HCT116 (cell line): Measurements from ENCODE around the gene ETS2.

Experiments
- EZH2phosphoT487 ChIP-seq: fragments of 200-600 bp; IDR thresholded peaks from 2 replicates; pipeline ENCODE4 v1.6.1; 2018; ENCODE audit warnings: antibody characterized with exemption, borderline replicate concordance
- MAX ChIP-seq: IDR thresholded peaks from 2 replicates; pipeline ENCODE4 v1.6.1; 2012
- POLR2A ChIP-seq: IDR thresholded peaks from 2 replicates; pipeline ENCODE4 v1.7.0; 2011; ENCODE audit warnings: borderline replicate concordance; ENCODE audit not compliant: insufficient read depth, insufficient read length; ENCODE audit errors: extremely low read depth

DNA sequence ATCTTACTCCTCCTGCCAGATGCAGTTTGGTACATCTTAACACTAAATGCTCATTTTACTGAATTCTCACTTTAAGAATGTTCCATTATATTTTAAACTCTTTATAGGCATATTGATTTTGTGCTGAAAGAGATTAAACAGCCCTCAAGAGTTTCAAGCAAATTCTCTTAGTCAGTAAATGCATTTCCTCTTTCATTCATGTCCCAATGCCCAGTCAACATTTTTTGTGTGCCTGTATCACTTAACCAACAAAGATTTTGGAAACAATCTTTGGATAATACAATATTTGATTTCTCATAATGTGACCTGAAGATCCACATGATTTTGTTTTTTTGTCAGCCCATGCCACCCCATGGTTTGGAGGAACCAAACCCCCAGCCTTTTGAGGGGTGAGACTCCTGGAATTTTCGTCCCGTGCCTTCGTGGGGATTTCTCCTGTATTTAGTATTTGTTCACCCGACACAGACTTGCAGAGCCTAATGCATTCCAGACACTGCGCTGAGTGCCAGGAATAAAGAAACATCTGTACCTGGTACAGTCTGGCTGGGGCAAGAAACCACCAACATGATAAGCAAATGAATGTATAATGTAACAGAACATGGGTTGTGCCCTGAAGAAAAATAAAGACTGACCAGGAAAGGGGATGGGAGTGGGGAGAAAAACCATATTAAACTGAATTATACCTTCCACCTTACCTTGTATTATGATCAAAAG lies 47.1 kb upstream of the ETS2 start:
- no peak for TF ChIP-seq EZH2phosphoT487
- no peak for TF ChIP-seq POLR2A
- no peak for TF ChIP-seq MAX
